Spleen (tissue), 11 donors: ENCODE measurements around the gene MEIG1. TPM values are rescaled to one million over a fixed set of nuclear protein-coding genes. Genes with fewer than 3 reads are reported as not detected.
"Not testable (repeated sequence)": the region's sequence is repeated elsewhere in the genome, so short reads cannot be mapped to it uniquely, and the experiment has no call there.

Source experiments
- DNase-seq: peaks from one replicate; pipeline ENCODE4 v3.0.0-alpha.2; 2020
- H3K27ac ChIP-seq, 8 donors: fragments of 200-600 bp; sonication (generic) in 7 of 8; 1 replicate in 4 of 8; 2 replicates in 4 of 8; pipeline versions ENCODE4 v1.5.0 to v1.8.0; 2016 to 2021; ENCODE audit warnings: inconsistent platforms in 4 of 8, mild to moderate bottlenecking in 4 of 8, moderate library complexity in 1 of 8
- H3K27me3 ChIP-seq, 7 donors: fragments of 200-600 bp; sonication (generic) in 6 of 7; replicated peaks in 1 of 7; 1 replicate in 4 of 7; 2 replicates in 3 of 7; pipeline versions ENCODE4 v1.5.0 to v1.8.0; 2016 to 2021; ENCODE audit warnings: inconsistent platforms in 3 of 7, mild to moderate bottlenecking in 1 of 7
- H3K36me3 ChIP-seq, 6 donors: fragments of 200-600 bp; sonication (generic) in 5 of 6; 1 replicate in 4 of 6; 2 replicates in 2 of 6; pipeline versions ENCODE4 v1.5.0 to v1.8.0; 2016 to 2021; ENCODE audit warnings: inconsistent platforms in 2 of 6
- H3K4me1 ChIP-seq, 6 donors: fragments of 200-600 bp; sonication (generic) in 5 of 6; 1 replicate in 3 of 6; 2 replicates in 3 of 6; pipeline versions ENCODE4 v1.5.0 to v1.8.0; 2016 to 2021; ENCODE audit warnings: inconsistent platforms in 3 of 6
- H3K4me3 ChIP-seq, 8 donors: fragments of 200-600 bp; sonication (generic) in 7 of 8; 1 replicate in 4 of 8; 2 replicates in 4 of 8; pipeline versions ENCODE4 v1.5.0 to v1.8.0; 2016 to 2021; ENCODE audit warnings: inconsistent platforms in 4 of 8, mild to moderate bottlenecking in 4 of 8, moderate library complexity in 2 of 8
- H3K9me3 ChIP-seq, 8 donors: fragments of 200-600 bp; sonication (generic) in 7 of 8; 1 replicate in 4 of 8; 2 replicates in 4 of 8; pipeline versions ENCODE4 v1.5.0 to v1.8.0; 2016 to 2021; ENCODE audit warnings: inconsistent platforms in 4 of 8
- CTCF ChIP-seq, 11 experiments: fragments of 200-600 bp in 7 of 11; fragments of 450-650 bp in 4 of 11; sonication (generic) in 4 of 11; IDR thresholded peaks in 8 of 11; conservative IDR thresholded peaks in 3 of 11; 1 replicate in 7 of 11; 2 replicates in 4 of 11; pipeline versions ENCODE4 v1.4.0 to v1.8.0; 2016 to 2021; ENCODE audit warnings: antibody characterized with exemption in 11 of 11, inconsistent platforms in 4 of 11, mild to moderate bottlenecking in 1 of 11
- POLR2A ChIP-seq, 3 donors: fragments of 450-650 bp; IDR thresholded peaks; one replicate each; pipeline ENCODE4 v1.5.1; 2017; ENCODE audit warnings: antibody characterized with exemption in 3 of 3, mild to moderate bottlenecking in 1 of 3
- POLR2AphosphoS5 ChIP-seq, 3 donors: sonication (generic); formaldehyde crosslinking; IDR thresholded peaks; one replicate each; pipeline ENCODE4 v1.5.1; 2017; ENCODE audit warnings: antibody characterized with exemption in 3 of 3
- WGBS, 5 donors: extraction: QIAGEN DNeasy Blood & Tissue Kit in 3 of 5; methylation state at CpG; one replicate each; pipeline versions ENCODE4 v1.1.5 to v1.1.7; 2013 to 2018; 5-methylcytosine and 5-hydroxymethylcytosine counted together
- intact Hi-C: fragments of 100-400 bp; cut with DNase I; formaldehyde crosslinking; loops from one replicate; pipeline ENCODE4 v1.15.0; 2023; ENCODE audit warnings: low total_unique reads
- polyA plus RNA-seq, 3 donors: library from polyadenylated mRNA; stranded (reverse); fragments of 200-250 nt; gene quantifications; one replicate each; pipeline ENCODE4 v1.2.1, GENCODE V29; 2013
- total RNA-seq, 7 donors: library from RNA; depleted of rRNA in 3 of 7; stranded (reverse); fragments of >200 nt in 3 of 7; fragmentation: NEBNext Ultra II Directional in 4 of 7; extraction: Animal tissue kit (Norgen Biotek cat#: 25700) in 4 of 7; gene quantifications; one replicate each; pipeline versions ENCODE4 v1.1.0 to v1.2.1, GENCODE V29; 2016 to 2021
- donor health status: healthy with polysubstance abuse.
- donor health status: DM: no; HTN: no; CAD: no; lungs with moderate emphysema.
- donor health status: DM: no; HTN: no; CAD: no.
- donor health status: Bipolar disorder and iron deficiency.
- donor health status: healthy.
- donor health status: DM: no; HTN: no; CAD: no.
- donor health status: DM: yes; HTN: yes; CAD: no.

MEIG1 gene
- total and polyA plus RNA-seq, 10 donors, result 0.54 to 0.64 (median 0.57) TPM; not detected in 7

GRCh38 chr10:14954934-14955333, 4.3 kb upstream of the MEIG1 start:
- H3K4me3 ChIP-seq, result peak overlapping the region in 4 of 8 donors; percentile 69 to 93 (median 80)
- intact Hi-C loops, result loop anchor here (10.0 kb wide), 1 partner anchor 140 kb away; the partner anchor contains the start of gene RPP38

GRCh38 chr10:14958872-14959220, 342 bp upstream of the MEIG1 start:
- intact Hi-C loops, result loop anchor here (10.0 kb wide), 1 partner anchor 136 kb away; the partner anchor contains the start of gene RPP38
- Histone ChIP-seq H3K9me3 (no peaks in the 10 kb centered on the region), H3K27me3 (no peaks in the 10 kb centered on the region), H3K4me1 (peaks cover 0 to 29% (median 22%) of the 10 kb centered on the region in 6 donors), H3K27ac (peak overlapping the region; percentile 89 to 96 (median 95)), H3K4me3 (peak overlapping the region; percentile 73 to 99 (median 94)), H3K36me3 (no peaks in the 10 kb centered on the region)
- TF ChIP-seq POLR2AphosphoS5 (IDR thresholded peaks at IDR 0.05) (no peak), POLR2A (IDR thresholded peaks at IDR 0.05) (no peak), CTCF (IDR thresholded peaks at IDR 0.05 in 8 of 11, conservative IDR thresholded peaks at IDR 0.05 in 3 of 11) (no peak)
- DNase-seq, result no peak
- 55 to 60% (median 60%) methylated on average over 12 of the region's 12 CpGs for WGBS, 5 donors

More at GRCh38 chr10:14954934-14955333, 4.3 kb upstream of the MEIG1 start:
- no peak for TF ChIP-seq POLR2A (IDR thresholded peaks at IDR 0.05)
- TF ChIP-seq CTCF (IDR thresholded peaks at IDR 0.05 in 8 of 11, conservative IDR thresholded peaks at IDR 0.05 in 3 of 11), result no peak
- no peak for TF ChIP-seq POLR2AphosphoS5 (IDR thresholded peaks at IDR 0.05)
- peaks cover 0 to under 1% (median 0%) of the 10 kb centered on the region in 6 donors for H3K36me3 ChIP-seq
- H3K9me3 ChIP-seq, result no peaks in the 10 kb centered on the region
- no peaks in the 10 kb centered on the region for H3K27me3 ChIP-seq
- WGBS, 5 donors, result 93 to 97% (median 95%) methylated on average over 19 of the region's 19 CpGs
- H3K4me1 ChIP-seq, result peaks cover 15 to 55% (median 46%) of the 10 kb centered on the region in 6 donors
- DNase-seq, result peak; percentile 79
- peak overlapping the region in 6 of 8 donors; percentile 90 to 97 (median 92) for H3K27ac ChIP-seq

- Histone ChIP-seq H3K4me1 (no peaks in the 10 kb centered on the region), H3K36me3 (no peaks in the 10 kb centered on the region), H3K27ac (no peak overlapping the region), H3K4me3 (no peak overlapping the region), H3K9me3 (no peaks in the 10 kb centered on the region), H3K27me3 (no peaks in the 10 kb centered on the region)
- WGBS, 5 donors, result 83 to 96% (median 91%) methylated on average over 2 of the region's 2 CpGs
- intact Hi-C loops, result no loop called here
- DNase-seq, result no peak
- TF ChIP-seq CTCF (IDR thresholded peaks at IDR 0.05 in 8 of 11, conservative IDR thresholded peaks at IDR 0.05 in 3 of 11) (no peak), POLR2A (IDR thresholded peaks at IDR 0.05) (no peak), POLR2AphosphoS5 (IDR thresholded peaks at IDR 0.05) (no peak)
Observed at GRCh38 chr10:14967897-14968296, 8.7 kb downstream of the MEIG1 start.

GRCh38 chr10:14971867-14972448, 12.8 kb downstream of the MEIG1 start:
- 51 to 65% (median 52%) methylated on average over 4 of the region's 4 CpGs for WGBS, 5 donors
- DNase-seq, result no peak
- Histone ChIP-seq H3K36me3 (no peaks in the 10 kb centered on the region), H3K4me1 (no peaks in the 10 kb centered on the region), H3K9me3 (no peaks in the 10 kb centered on the region), H3K27me3 (peaks cover 0 to 10% (median 0%) of the 10 kb centered on the region in 7 donors), H3K27ac (no peak overlapping the region), H3K4me3 (no peak overlapping the region)
- TF ChIP-seq CTCF (IDR thresholded peaks at IDR 0.05 in 8 of 11, conservative IDR thresholded peaks at IDR 0.05 in 3 of 11) (peak in 10 of 11 experiments; percentile 30 to 67 (median 55)), POLR2AphosphoS5 (IDR thresholded peaks at IDR 0.05) (no peak)
- intact Hi-C loops, result no loop called here

GRCh38 chr10:14974153-14974998, 15.2 kb downstream of the MEIG1 start:
- intact Hi-C loops, H3K4me1 ChIP-seq, H3K36me3 ChIP-seq, H3K4me3 ChIP-seq, H3K27ac ChIP-seq, DNase-seq, H3K9me3 ChIP-seq: not testable (repeated sequence)
- peaks cover 0 to 10% (median 0%) of the 10 kb centered on the region in 7 donors for H3K27me3 ChIP-seq
- 34 to 56% (median 51%) methylated on average over 15 of the region's 15 CpGs for WGBS, 5 donors
